Measurements from ENCODE around the gene S100A8. TPM values are rescaled to one million over a fixed set of nuclear protein-coding genes. Genes with fewer than 3 reads are reported as not detected.

S100A8 gene
- total RNA-seq, 2 donors from 2014 or later, result 1.5 to 5.6 TPM

DNA sequence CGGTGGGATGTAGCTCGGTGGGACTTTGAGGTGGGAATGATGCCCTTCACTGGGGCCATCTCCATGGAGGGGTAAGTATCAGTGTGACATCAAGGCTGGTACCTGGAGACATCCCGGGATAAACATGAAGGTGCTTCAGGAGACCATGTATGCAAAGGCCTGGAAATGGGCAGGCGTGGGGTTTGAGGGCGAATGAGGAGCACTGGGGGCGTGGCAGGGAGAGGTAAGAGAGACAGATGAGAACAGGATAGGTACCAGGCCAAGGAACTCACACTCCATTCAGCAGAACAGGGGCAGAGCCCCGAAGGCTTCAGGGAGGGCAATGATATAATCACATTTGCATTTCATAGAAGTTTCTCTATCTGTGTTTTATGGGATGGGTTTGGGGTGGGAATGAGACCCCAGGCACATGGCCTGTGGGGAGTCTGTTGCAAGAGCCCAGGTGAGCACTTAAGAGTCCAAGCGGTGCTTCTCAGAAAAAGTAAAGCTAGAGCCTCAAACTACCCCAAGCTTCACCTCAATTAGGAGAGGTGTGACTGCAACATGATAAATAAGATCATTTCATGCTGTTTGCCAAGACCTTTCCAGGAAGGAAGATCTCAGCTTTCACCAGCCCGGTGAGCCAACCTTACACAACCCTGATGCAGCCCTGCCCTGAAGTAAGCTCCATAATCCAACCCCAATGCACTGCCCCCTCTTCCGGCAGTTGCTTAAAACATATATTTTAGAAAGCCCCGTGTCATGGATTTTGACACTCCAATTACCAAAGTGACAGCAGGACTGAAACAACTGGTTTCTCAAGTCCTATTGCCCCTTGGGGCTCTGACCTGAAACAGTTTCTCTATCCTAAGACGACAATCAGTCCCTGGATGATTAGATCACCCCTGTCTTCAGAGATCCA is 25.9 kb downstream of the S100A8 start:
- peak; percentile 21 for DNase-seq (ENCODE audit: low spot score)
- H3K36me3 ChIP-seq, result no peaks in the 10 kb centered on the region
- H3K4me1 ChIP-seq (replicated peaks), result no peaks in the 10 kb centered on the region
- H3K4me3 ChIP-seq, result no peak overlapping the region
- no peaks in the 10 kb centered on the region for H3K27me3 ChIP-seq (replicated peaks; ENCODE audit: insufficient read depth)
- TF ChIP-seq POLR2A (IDR thresholded peaks at IDR 0.05), result no peak
- TF ChIP-seq, protein P1, sequence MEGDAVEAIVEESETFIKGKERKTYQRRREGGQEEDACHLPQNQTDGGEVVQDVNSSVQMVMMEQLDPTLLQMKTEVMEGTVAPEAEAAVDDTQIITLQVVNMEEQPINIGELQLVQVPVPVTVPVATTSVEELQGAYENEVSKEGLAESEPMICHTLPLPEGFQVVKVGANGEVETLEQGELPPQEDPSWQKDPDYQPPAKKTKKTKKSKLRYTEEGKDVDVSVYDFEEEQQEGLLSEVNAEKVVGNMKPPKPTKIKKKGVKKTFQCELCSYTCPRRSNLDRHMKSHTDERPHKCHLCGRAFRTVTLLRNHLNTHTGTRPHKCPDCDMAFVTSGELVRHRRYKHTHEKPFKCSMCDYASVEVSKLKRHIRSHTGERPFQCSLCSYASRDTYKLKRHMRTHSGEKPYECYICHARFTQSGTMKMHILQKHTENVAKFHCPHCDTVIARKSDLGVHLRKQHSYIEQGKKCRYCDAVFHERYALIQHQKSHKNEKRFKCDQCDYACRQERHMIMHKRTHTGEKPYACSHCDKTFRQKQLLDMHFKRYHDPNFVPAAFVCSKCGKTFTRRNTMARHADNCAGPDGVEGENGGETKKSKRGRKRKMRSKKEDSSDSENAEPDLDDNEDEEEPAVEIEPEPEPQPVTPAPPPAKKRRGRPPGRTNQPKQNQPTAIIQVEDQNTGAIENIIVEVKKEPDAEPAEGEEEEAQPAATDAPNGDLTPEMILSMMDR (IDR thresholded peaks at IDR 0.05), result peak in 1 of 4 experiments; percentile 36
- intact Hi-C loops (cut with DNase I), result no loop called here
- H3K27ac ChIP-seq, result no peak overlapping the region
- H3K9me3 ChIP-seq, result no peaks in the 10 kb centered on the region
- WGBS, result 70% methylated on average over 12 of the region's 12 CpGs

DNA sequence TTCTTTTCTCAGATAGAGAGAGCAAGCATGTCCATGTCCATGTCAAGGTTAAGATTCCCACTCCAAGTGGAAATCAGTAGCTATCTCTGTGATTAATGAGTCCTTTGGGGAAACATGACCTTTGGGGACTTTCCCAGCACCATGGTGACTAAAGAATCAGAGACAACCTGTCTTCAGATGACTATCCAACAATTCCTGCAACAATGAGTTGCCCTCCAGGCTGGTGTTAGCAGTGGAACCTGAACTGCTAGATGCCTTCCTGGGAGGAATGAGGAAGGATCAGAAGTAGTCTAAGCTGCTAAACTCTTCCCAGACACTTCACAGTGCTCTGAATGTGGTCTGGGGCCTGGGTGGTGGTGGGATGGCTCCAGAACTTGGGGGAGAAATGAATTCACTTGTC is 26.7 kb downstream of the S100A8 start:
- intact Hi-C loops (cut with DNase I), result no loop called here
- Histone ChIP-seq H3K27me3 (replicated peaks; ENCODE audit: insufficient read depth) (no peaks in the 10 kb centered on the region), H3K27ac (no peak overlapping the region), H3K36me3 (no peaks in the 10 kb centered on the region), H3K4me3 (no peak overlapping the region), H3K4me1 (replicated peaks) (no peaks in the 10 kb centered on the region), H3K9me3 (no peaks in the 10 kb centered on the region)
- DNase-seq (ENCODE audit: low spot score), result no peak
- TF ChIP-seq POLR2A (IDR thresholded peaks at IDR 0.05) (no peak), POLR2AphosphoS5 (IDR thresholded peaks at IDR 0.05) (no peak)
- TF ChIP-seq, protein P1 (IDR thresholded peaks at IDR 0.05), result no peak

- no peak for DNase-seq (ENCODE audit: low spot score)
- no peaks in the 10 kb centered on the region for H3K36me3 ChIP-seq
- H3K27me3 ChIP-seq (replicated peaks; ENCODE audit: insufficient read depth), result no peaks in the 10 kb centered on the region
- no peak overlapping the region for H3K4me3 ChIP-seq
- H3K4me1 ChIP-seq (replicated peaks), result no peaks in the 10 kb centered on the region
- no peak overlapping the region for H3K27ac ChIP-seq
- TF ChIP-seq POLR2AphosphoS5 (IDR thresholded peaks at IDR 0.05) (no peak), POLR2A (IDR thresholded peaks at IDR 0.05) (no peak)
- TF ChIP-seq, protein P1 (IDR thresholded peaks at IDR 0.05), result no peak
- no peaks in the 10 kb centered on the region for H3K9me3 ChIP-seq
- intact Hi-C loops (cut with DNase I), result no loop called here
- WGBS, result 66% methylated on average over 3 of the region's 3 CpGs
Measured at GRCh38 chr1:153363641-153364040, 27.2 kb downstream of the S100A8 start.

- no peak for DNase-seq (ENCODE audit: low spot score)
- no peak overlapping the region for H3K27ac ChIP-seq
- no peaks in the 10 kb centered on the region for H3K36me3 ChIP-seq
- H3K9me3 ChIP-seq, result no peaks in the 10 kb centered on the region
- TF ChIP-seq POLR2A (IDR thresholded peaks at IDR 0.05) (no peak), POLR2AphosphoS5 (IDR thresholded peaks at IDR 0.05) (no peak)
- TF ChIP-seq, protein P1 (IDR thresholded peaks at IDR 0.05), result no peak
- no peaks in the 10 kb centered on the region for H3K4me1 ChIP-seq (replicated peaks)
- no peak overlapping the region for H3K4me3 ChIP-seq
- no peaks in the 10 kb centered on the region for H3K27me3 ChIP-seq (replicated peaks; ENCODE audit: insufficient read depth)
- intact Hi-C loops (cut with DNase I), result no loop called here
- 67% methylated on average over 3 of the region's 3 CpGs for WGBS
Measured at GRCh38 chr1:153362187-153362775, 28.6 kb downstream of the S100A8 start.
